Measurements from ENCODE around the gene PDZD2.

DNA sequence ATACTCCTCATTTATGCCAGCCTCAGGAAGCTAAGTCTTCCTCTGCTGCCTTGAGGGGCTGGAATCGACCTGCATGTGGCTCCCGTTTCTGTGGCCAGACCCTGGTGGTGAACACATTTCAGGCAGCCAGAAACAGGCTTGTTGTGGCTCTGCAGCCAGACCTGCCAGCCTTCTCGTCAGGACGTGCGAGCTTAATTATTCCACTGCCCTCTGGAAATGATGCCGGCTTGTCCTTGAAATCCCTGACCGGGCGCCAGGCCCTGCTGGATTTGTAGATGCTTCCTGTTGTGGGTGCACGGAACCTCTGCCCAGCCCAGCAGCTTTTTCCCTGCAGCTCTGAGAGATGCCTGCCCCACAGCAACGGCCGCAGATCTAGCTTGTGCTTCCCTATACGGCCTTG is 41.6 kb downstream of the PDZD2 start:
- TF ChIP-seq, protein P1, sequence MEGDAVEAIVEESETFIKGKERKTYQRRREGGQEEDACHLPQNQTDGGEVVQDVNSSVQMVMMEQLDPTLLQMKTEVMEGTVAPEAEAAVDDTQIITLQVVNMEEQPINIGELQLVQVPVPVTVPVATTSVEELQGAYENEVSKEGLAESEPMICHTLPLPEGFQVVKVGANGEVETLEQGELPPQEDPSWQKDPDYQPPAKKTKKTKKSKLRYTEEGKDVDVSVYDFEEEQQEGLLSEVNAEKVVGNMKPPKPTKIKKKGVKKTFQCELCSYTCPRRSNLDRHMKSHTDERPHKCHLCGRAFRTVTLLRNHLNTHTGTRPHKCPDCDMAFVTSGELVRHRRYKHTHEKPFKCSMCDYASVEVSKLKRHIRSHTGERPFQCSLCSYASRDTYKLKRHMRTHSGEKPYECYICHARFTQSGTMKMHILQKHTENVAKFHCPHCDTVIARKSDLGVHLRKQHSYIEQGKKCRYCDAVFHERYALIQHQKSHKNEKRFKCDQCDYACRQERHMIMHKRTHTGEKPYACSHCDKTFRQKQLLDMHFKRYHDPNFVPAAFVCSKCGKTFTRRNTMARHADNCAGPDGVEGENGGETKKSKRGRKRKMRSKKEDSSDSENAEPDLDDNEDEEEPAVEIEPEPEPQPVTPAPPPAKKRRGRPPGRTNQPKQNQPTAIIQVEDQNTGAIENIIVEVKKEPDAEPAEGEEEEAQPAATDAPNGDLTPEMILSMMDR (IDR thresholded peaks at IDR 0.05; ENCODE audit: poor library complexity): no peak
- no peak for TF ChIP-seq EZH2 (IDR thresholded peaks at IDR 0.05; ENCODE audit: borderline replicate concordance)
- TF ChIP-seq EZH2phosphoT487 (IDR thresholded peaks at IDR 0.05; ENCODE audit: low read depth, severe bottlenecking, unreplicated experiment): no peak

Data from hepatocyte (in vitro differentiated cells).